HEK293 (cell line): ENCODE results near the gene PCSK5.

Source experiments
- CTCF ChIA-PET: fragments of 350-600 bp; formaldehyde crosslinking; extraction: SDS; loops from one replicate; lab custom pipeline; 2021; ENCODE audit warnings: antibody characterized with exemption; lab: Yijun Ruan, JAX
- POLR2A ChIA-PET: fragments of 300-600 bp; formaldehyde crosslinking; extraction: SDS; loops from one replicate; lab custom pipeline; 2020; ENCODE audit warnings: antibody characterized with exemption, inconsistent platforms; lab: Yijun Ruan, JAX
- H3K27ac ChIP-seq: fragments of 200-500 bp; sonication (Bioruptor generic); 2 replicates; pipeline ENCODE4 v1.5.1; 2014; ENCODE audit warnings: low read depth, low read length, control low read depth, inconsistent platforms; ENCODE audit errors: extremely low read depth
- H3K36me3 ChIP-seq, 2 experiments: fragments of 200-500 bp in 1 of 2; sonication (Bioruptor generic) in 1 of 2; 1 replicate in 1 of 2; 2 replicates in 1 of 2; pipeline ENCODE4 v1.5.1; 2014 to 2017; ENCODE audit warnings: inconsistent platforms in 2 of 2, low read length in 2 of 2; ENCODE audit not compliant: control insufficient read depth in 2 of 2, insufficient read depth in 1 of 2
- H3K4me1 ChIP-seq: fragments of 200-500 bp; sonication (Bioruptor generic); 2 replicates; pipeline ENCODE4 v1.5.1; 2014; ENCODE audit warnings: mild to moderate bottlenecking, low read length, inconsistent platforms; ENCODE audit not compliant: control insufficient read depth, insufficient read depth
- H3K4me3 ChIP-seq: 2 replicates; pipeline ENCODE4 v1.5.1; 2011; ENCODE audit warnings: low read depth, mild to moderate bottlenecking, control low read depth, low read length, moderate library complexity
- H3K9me3 ChIP-seq: fragments of 200-500 bp; sonication (Bioruptor generic); 2 replicates; pipeline ENCODE4 v1.5.1; 2014; ENCODE audit warnings: low read depth, low read length, inconsistent platforms; ENCODE audit not compliant: control insufficient read depth, insufficient read depth
- BCL6B ChIP-seq: fragments of 450-650 bp; formaldehyde crosslinking; IDR thresholded peaks from 2 replicates; pipeline ENCODE4 v1.5.1; 2017; ENCODE audit warnings: missing biosample characterization, missing genetic modification characterization
- EGR2 ChIP-seq: fragments of 450-650 bp; formaldehyde crosslinking; IDR thresholded peaks from 2 replicates; pipeline ENCODE4 v1.5.1; 2016; ENCODE audit warnings: low read depth, missing biosample characterization, missing genetic modification characterization
- HOXD13 ChIP-seq: sonication (generic); formaldehyde crosslinking; IDR thresholded peaks from 2 replicates; pipeline ENCODE4 v1.8.0; 2022; ENCODE audit warnings: missing genetic modification reagents, borderline replicate concordance
- ZBTB11 ChIP-seq: fragments of 450-650 bp; formaldehyde crosslinking; conservative IDR thresholded peaks from 2 replicates; pipeline ENCODE4 v1.5.1; 2016; ENCODE audit warnings: low read depth, missing biosample characterization, missing genetic modification characterization
- ZBTB8A ChIP-seq: fragments of 450-650 bp; formaldehyde crosslinking; IDR thresholded peaks from 2 replicates; pipeline ENCODE4 v1.5.1; 2016; ENCODE audit warnings: missing biosample characterization, missing genetic modification characterization
- ZIC2 ChIP-seq: fragments of 450-650 bp; formaldehyde crosslinking; IDR thresholded peaks from 2 replicates; pipeline ENCODE4 v1.5.1; 2016; ENCODE audit warnings: missing biosample characterization, missing genetic modification characterization
- ZNF184 ChIP-seq: fragments of 450-650 bp; IDR thresholded peaks from 2 replicates; pipeline ENCODE4 v1.5.1; 2018; ENCODE audit warnings: missing biosample characterization, mild to moderate bottlenecking, missing genetic modification characterization
- ZNF202 ChIP-seq: fragments of 450-650 bp; formaldehyde crosslinking; IDR thresholded peaks from 2 replicates; pipeline ENCODE4 v1.5.1; 2016; ENCODE audit warnings: missing biosample characterization, missing genetic modification characterization, borderline replicate concordance
- ZNF280C ChIP-seq: fragments of 450-650 bp; formaldehyde crosslinking; IDR thresholded peaks from 2 replicates; pipeline ENCODE4 v1.5.1; 2016; ENCODE audit warnings: missing biosample characterization, missing genetic modification characterization
- ZNF324 ChIP-seq: fragments of 450-650 bp; formaldehyde crosslinking; IDR thresholded peaks from 2 replicates; pipeline ENCODE4 v1.5.1; 2016; ENCODE audit warnings: missing biosample characterization, missing genetic modification characterization
- ZNF37A ChIP-seq: fragments of 450-650 bp; IDR thresholded peaks from 2 replicates; pipeline ENCODE4 v1.5.1; 2018; ENCODE audit warnings: missing biosample characterization, missing genetic modification characterization
- ZNF473 ChIP-seq: fragments of 450-650 bp; formaldehyde crosslinking; IDR thresholded peaks from 2 replicates; pipeline ENCODE4 v1.5.1; 2017; ENCODE audit warnings: missing biosample characterization, missing genetic modification characterization
- ZNF510 ChIP-seq: fragments of 450-650 bp; formaldehyde crosslinking; IDR thresholded peaks from 2 replicates; pipeline ENCODE4 v1.5.1; 2018; ENCODE audit warnings: mild to moderate bottlenecking, missing genetic modification characterization, missing biosample characterization; ENCODE audit not compliant: insufficient replicate concordance
- ZNF514 ChIP-seq: fragments of 450-650 bp; formaldehyde crosslinking; IDR thresholded peaks from 2 replicates; pipeline ENCODE4 v1.5.1; 2016; ENCODE audit warnings: missing biosample characterization, missing genetic modification characterization
- ZNF530 ChIP-seq: fragments of 450-650 bp; formaldehyde crosslinking; IDR thresholded peaks from 2 replicates; pipeline ENCODE4 v1.5.1; 2016; ENCODE audit warnings: low read depth, missing biosample characterization, missing genetic modification characterization
- ZNF544 ChIP-seq: fragments of 450-650 bp; formaldehyde crosslinking; IDR thresholded peaks from 2 replicates; pipeline ENCODE4 v1.5.0; 2017; ENCODE audit warnings: missing biosample characterization, missing genetic modification characterization
- ZNF555 ChIP-seq: fragments of 450-650 bp; formaldehyde crosslinking; conservative IDR thresholded peaks from 2 replicates; pipeline ENCODE4 v1.5.1; 2017; ENCODE audit warnings: missing biosample characterization, mild to moderate bottlenecking, missing genetic modification characterization, inconsistent platforms
- ZNF580 ChIP-seq: fragments of 450-650 bp; formaldehyde crosslinking; IDR thresholded peaks from 2 replicates; pipeline ENCODE4 v1.5.1; 2016; ENCODE audit warnings: missing biosample characterization, missing genetic modification characterization
- ZNF629 ChIP-seq: fragments of 450-650 bp; formaldehyde crosslinking; IDR thresholded peaks from 2 replicates; pipeline ENCODE4 v1.5.1; 2017; ENCODE audit warnings: missing biosample characterization, missing genetic modification characterization
- ZNF639 ChIP-seq: fragments of 450-650 bp; formaldehyde crosslinking; IDR thresholded peaks from 2 replicates; pipeline ENCODE4 v1.5.1; 2016; ENCODE audit warnings: missing biosample characterization, missing genetic modification characterization
- ZNF664 ChIP-seq: fragments of 450-650 bp; formaldehyde crosslinking; IDR thresholded peaks from 2 replicates; pipeline ENCODE4 v1.5.1; 2016; ENCODE audit warnings: missing biosample characterization, missing genetic modification characterization
- TF ChIP-seq, protein P1 (sequence below): fragments of 450-650 bp; formaldehyde crosslinking; optimal IDR thresholded peaks from 2 replicates; pipeline ENCODE3; 2016; ENCODE audit warnings: missing biosample characterization, mild to moderate bottlenecking, missing genetic modification characterization

PCSK5 gene

GRCh38 chr9:76310991-76311390 is 420.5 kb downstream of the PCSK5 start (continued):
- TF ChIP-seq ZBTB11 (tag by site-specific recombination) (no peak), ZNF664 (tag by site-specific recombination) (no peak)

- no peak for TF ChIP-seq EGR2 (tag by site-specific recombination)
- no peak for TF ChIP-seq ZNF280C (tag by site-specific recombination)
- no peak for TF ChIP-seq ZNF324 (tag by site-specific recombination)
- TF ChIP-seq ZNF514 (tag by site-specific recombination): no peak
- TF ChIP-seq ZNF510 (tag by site-specific recombination): no peak
- no peak for TF ChIP-seq ZNF555 (tag by site-specific recombination)
- TF ChIP-seq ZNF639 (tag by site-specific recombination): no peak
- no peak for TF ChIP-seq ZNF202 (tag by site-specific recombination)
- TF ChIP-seq, protein P1, sequence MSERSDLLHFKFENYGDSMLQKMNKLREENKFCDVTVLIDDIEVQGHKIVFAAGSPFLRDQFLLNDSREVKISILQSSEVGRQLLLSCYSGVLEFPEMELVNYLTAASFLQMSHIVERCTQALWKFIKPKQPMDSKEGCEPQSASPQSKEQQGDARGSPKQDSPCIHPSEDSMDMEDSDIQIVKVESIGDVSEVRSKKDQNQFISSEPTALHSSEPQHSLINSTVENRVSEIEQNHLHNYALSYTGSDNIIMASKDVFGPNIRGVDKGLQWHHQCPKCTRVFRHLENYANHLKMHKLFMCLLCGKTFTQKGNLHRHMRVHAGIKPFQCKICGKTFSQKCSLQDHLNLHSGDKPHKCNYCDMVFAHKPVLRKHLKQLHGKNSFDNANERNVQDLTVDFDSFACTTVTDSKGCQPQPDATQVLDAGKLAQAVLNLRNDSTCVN (tag by site-specific recombination): no peak
- no peak for TF ChIP-seq ZNF184 (tag by site-specific recombination)
- no peak for TF ChIP-seq ZNF473 (tag by site-specific recombination)
- TF ChIP-seq HOXD13 (CRISPR knock-in tag): no peak
- no peak for TF ChIP-seq ZBTB8A
- TF ChIP-seq ZNF544 (tag by site-specific recombination): no peak
- TF ChIP-seq ZNF629 (tag by site-specific recombination): no peak
- TF ChIP-seq ZNF37A (tag by site-specific recombination): no peak
- TF ChIP-seq BCL6B (tag by site-specific recombination): no peak
- no peak for TF ChIP-seq ZIC2 (tag by site-specific recombination)
- TF ChIP-seq ZNF530: no peak
- no peak for TF ChIP-seq ZNF580 (tag by site-specific recombination)
- no peaks in the 10 kb centered on the region for H3K36me3 ChIP-seq
- no peak overlapping the region for H3K27ac ChIP-seq
- no peak overlapping the region for H3K4me3 ChIP-seq
- H3K4me1 ChIP-seq: no peaks in the 10 kb centered on the region
- H3K9me3 ChIP-seq: no peaks in the 10 kb centered on the region
- ChIA-PET CTCF (interaction anchor here (0.6 kb wide), 1 partner anchor 1127 kb away, joined by 3 read pairs; no protein-coding TSS in a partner anchor), POLR2A (no interaction called here)
Observed at GRCh38 chr9:76311537-76311936, 421.1 kb downstream of the PCSK5 start.
